DND-41 (cell line): Measurements from ENCODE around the gene PASK.

Experiments
- CTCF ChIP-seq: IDR thresholded peaks from 2 replicates; pipeline ENCODE4 v1.5.1; 2012; ENCODE audit warnings: borderline replicate concordance, low read length, moderate library complexity, mild to moderate bottlenecking; ENCODE audit not compliant: poor library complexity, severe bottlenecking; ENCODE audit errors: extremely low read depth
- EZH2 ChIP-seq: IDR thresholded peaks from 3 replicates; pipeline ENCODE4 v1.6.1; 2012; ENCODE audit warnings: borderline replicate concordance, low read depth, mild to moderate bottlenecking, moderate library complexity, low read length, inconsistent platforms; ENCODE audit not compliant: severe bottlenecking

GRCh38 chr2:241189856-241190201, 40.6 kb upstream of the PASK start:
- TF ChIP-seq CTCF (no peak), EZH2 (no peak)
